Activated naive CD4-positive, alpha-beta T cell treated with anti-CD3 and anti-CD28 coated beads, Interleukin-2, amount 50 U/mL, for 16 hours (primary cell): Measurements from ENCODE around the gene NIPAL3.

ENCODE experiments used
- DNase-seq: peaks from one replicate; pipeline ENCODE4 v3.0.0-alpha.2; 2020

Gene NIPAL3

GRCh38 chr1:24415334-24415909 lies at the start of gene NIPAL3:
NIPAL3 (plus strand) TSS chr1:24415802; CDS start chr1:24419548, 3,746 bp downstream.
- peak; percentile 99 for DNase-seq

DNA sequence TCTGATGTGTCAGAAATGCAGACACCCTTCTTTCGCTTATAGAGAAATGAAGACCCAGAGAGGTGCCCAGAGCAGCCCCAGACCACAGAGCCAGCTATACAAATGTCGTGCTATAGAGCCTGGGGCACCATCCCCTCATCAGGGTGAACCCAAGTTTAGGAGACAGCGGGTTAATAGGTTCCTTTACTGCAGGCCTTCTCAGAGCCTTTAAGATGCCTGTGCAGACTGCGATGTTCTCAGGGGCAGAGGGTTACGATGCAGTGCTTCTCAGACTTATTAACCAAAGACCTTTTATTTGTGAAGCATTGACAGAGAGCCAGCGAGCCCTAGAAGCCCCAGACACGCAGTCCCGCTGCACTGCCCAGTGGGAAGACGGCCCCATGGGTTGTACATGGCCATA lies 48.9 kb upstream of the NIPAL3 start:
- no peak for DNase-seq

GRCh38 chr1:24369199-24369598 lies 46.4 kb upstream of the NIPAL3 start:
- no peak for DNase-seq

- no peak for DNase-seq
These were observed 45.8 kb upstream of the NIPAL3 start for GRCh38 chr1:24369801-24370200.

- DNase-seq: no peak
These were observed 42.6 kb upstream of the NIPAL3 start for GRCh38 chr1:24373044-24373443.

GRCh38 chr1:24373710-24374109 lies 41.9 kb upstream of the NIPAL3 start:
- DNase-seq: no peak

GRCh38 chr1:24374891-24375786 lies 40.5 kb upstream of the NIPAL3 start:
- no peak for DNase-seq

GRCh38 chr1:24379733-24380315 lies 35.8 kb upstream of the NIPAL3 start:
- no peak for DNase-seq

DNA sequence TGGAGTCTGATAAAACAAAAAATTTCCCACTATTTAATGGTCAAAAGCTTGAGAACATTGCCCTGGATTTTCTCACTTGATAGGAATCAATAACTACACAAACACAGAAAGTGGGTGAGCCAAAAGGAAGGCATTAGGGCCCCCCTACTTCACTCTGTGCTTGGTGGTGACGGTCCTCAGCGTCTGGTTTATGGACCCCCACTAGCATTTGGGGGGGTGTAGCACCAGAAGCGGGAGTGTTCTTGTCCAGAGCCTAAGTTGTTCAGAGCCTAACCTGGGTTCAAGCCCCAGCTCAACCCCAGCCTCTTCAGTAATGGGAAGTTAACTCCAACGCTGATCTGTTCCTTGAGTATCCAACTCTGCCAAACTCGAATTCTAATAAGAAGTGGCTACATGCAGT lies 35.1 kb upstream of the NIPAL3 start:
- DNase-seq: no peak

DNA sequence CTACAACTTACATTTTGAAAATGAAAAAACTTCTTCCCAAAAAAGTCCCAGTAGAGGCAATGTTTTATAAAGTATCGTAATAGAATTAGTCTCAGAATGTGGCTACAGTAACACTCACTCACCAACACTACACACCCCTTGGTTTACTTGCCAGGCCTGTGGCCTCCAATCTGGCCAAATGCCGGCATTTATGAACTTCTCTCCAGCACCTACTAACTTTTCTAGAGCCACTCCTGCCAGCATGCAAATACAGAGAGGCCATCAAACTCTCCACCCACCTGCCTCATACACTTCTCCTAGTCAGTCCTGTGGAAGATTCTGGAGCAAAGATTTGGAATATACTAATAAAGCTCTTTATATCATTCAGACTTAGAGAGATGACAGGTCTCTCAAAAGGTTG lies 34.3 kb upstream of the NIPAL3 start:
- DNase-seq: no peak

DNA sequence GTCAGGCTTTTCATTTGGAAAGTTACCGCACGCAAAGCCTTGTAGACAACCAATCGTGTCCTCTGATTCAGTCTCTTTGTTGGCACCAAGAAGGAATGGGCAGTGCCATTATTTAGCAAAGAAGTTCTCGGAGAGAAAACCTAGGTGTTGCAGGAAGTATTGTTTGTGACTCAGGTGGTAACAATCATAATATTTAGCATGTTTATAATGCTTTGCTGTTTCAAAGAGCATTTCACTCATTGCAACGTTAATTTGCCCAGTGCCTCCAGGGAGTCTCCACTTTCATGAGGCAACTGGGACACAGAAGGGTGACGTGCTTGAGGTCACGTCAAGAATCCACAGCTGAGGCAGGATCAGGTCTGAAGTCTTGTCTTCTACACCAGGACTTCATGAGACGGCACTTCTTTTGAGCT lies 33.4 kb upstream of the NIPAL3 start:
- no peak for DNase-seq

DNA sequence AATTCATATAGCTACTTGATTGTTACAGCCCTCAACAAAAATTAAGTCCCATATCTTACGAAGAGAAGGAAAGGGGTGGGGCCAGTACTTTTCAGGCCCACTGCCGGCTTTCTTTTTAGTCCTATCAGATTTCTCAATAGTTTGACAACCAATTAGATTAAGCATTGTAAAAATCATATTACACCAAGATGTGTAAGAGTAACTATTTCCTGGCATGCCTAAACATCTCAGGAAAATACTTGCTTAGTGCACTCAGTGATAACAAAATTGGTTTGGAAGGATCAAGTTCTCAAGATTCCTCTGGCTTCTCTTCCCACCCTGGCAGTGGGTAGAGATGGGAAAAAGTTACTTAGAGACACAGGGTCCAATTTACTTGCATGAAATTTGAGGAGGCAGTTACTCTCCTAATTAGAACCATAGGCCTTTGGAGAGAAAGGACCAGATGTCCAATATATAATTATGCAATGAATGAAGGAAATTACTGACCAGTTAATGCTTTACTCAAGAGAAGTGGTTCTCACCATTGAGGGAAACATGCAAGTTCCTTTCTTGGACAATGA lies 32.1 kb upstream of the NIPAL3 start:
- DNase-seq: no peak

DNA sequence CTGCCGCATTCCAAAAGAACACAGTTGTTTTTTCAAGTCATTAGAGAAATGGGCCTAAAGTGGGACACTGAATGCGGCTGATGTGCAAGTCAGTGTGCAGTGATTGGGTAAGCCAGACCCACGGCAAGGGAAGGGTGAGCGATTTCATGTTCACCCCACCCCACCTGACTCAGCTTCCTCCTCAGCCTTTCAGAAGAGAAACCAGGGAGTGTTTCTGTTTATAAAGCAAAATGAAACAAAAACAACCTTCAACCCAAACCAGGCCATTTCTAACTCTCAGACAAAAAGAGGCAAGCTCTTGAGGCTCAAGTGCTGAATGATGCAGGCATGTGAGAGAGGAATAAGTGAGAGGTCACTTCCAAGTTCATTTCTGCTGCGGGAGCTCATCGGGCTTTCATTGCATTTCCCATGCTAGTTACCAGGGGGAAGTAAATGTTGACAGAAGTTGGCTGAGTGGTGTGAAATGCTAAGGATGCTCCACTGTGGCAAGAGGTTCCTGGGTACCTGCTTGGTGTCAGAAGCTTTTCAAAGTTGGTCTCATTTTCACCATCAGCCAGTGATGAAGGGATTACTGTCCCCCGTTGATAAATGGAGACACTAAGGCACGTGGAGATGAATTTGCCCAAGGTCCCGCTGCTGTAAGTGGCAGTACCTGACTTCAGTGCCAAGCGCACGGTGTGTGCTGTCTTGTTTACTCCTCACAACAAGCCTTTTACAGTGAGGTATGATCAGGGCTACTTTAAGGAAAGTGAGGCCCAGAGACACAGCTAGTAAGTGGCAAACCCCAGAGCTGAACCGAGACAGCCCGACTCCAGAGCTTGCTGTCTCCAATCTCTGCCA lies 31.1 kb upstream of the NIPAL3 start:
- DNase-seq: peak; percentile 36

GRCh38 chr1:24385160-24385940 lies 30.3 kb upstream of the NIPAL3 start:
- peak; percentile 42 for DNase-seq

GRCh38 chr1:24386241-24386640 lies 29.4 kb upstream of the NIPAL3 start:
- no peak for DNase-seq

DNA sequence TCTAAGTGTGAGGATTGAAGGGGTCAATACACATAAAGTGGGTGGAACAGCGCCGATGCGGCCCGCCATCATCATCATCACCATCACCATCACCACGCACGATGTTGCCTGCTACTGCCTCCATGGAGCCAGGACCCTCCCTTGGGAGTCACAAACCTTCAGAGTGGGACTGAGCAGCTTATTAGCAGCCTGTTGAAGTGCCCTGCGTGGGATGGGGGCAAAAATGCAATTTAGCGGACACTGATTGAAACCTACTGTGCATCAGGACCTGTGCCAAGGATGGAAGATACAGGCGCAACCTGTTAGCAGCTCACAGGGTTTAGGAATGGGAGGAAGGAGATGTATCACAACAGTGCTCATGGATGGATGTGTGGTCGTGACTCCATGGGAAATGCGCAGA lies 28.7 kb upstream of the NIPAL3 start:
- no peak for DNase-seq

GRCh38 chr1:24387636-24388175 lies 27.9 kb upstream of the NIPAL3 start:
- DNase-seq: no peak

- no peak for DNase-seq
These were observed 27.2 kb upstream of the NIPAL3 start for GRCh38 chr1:24388331-24388885.

- no peak for DNase-seq
These were observed 26.3 kb upstream of the NIPAL3 start for GRCh38 chr1:24389231-24389678.

DNA sequence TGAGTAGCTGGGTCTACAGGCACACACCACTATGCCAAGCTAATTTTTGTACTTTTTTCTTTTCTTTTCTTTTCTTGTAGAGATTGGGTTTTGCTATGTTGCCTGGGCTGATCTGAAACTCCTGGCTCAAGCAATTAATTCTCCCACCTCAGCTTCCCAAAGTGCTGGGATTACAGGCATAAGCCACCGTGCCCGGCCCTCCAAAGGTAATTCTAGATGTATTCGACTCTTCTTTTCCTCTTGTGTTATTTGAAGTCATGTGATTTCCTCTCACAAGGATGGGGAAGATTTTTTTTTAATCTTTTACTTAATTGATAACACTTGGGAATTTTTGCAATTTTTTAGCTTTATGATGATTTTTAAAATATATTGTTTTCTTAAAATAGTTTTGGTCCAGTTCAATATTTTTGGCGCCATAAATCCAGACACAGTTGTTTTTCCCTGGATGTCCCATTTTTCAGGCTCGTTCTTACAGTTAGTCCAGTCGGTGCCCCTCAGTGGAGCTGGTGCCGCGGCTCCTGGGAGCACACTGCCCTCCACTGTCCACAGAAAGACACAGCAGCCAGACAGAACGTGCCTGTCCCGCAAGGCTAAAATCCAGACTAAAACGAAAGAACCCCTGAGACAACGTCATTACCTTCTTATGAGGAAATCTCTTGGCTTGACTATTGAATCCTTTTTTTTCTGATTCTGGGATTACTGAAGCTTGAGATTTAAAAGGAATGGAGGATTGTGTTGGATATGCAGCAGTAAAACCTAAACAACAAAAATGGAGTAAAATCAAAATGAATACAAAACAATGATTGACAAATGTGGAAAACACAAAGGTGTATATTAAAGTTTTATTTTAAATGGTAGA lies 24.4 kb upstream of the NIPAL3 start:
- DNase-seq: peak; percentile 66
